ENCODE data around the gene RXRA.
A peak's percentile ranks its signal among the peaks of the same experiment; 100 is the strongest.

The RXRA gene

GRCh38 chr9:134384811-134385479, 58.7 kb downstream of the RXRA start:
- DNase-seq: no peak

GRCh38 chr9:134385915-134386314, 59.7 kb downstream of the RXRA start:
- no peak for DNase-seq

- no peak for DNase-seq
These were observed 60.9 kb downstream of the RXRA start for GRCh38 chr9:134386951-134387831.

- no peak for DNase-seq
These were observed 62.1 kb downstream of the RXRA start for GRCh38 chr9:134388289-134388808.

GRCh38 chr9:134388976-134389375, 62.7 kb downstream of the RXRA start:
- DNase-seq: no peak

- no peak for DNase-seq
These were observed 63.4 kb downstream of the RXRA start for GRCh38 chr9:134389642-134390041.

GRCh38 chr9:134390537-134390936, 64.3 kb downstream of the RXRA start:
- DNase-seq: peak; percentile 60

- DNase-seq: no peak
These were observed 64.7 kb downstream of the RXRA start for GRCh38 chr9:134390947-134391318.

GRCh38 chr9:134391319-134392231, 65.3 kb downstream of the RXRA start:
- DNase-seq: peak; percentile 67

GRCh38 chr9:134392900-134393299, 66.6 kb downstream of the RXRA start:
- DNase-seq: no peak

GRCh38 chr9:134393582-134394280, 67.5 kb downstream of the RXRA start:
- DNase-seq: no peak

- DNase-seq: no peak
These were observed 68.8 kb downstream of the RXRA start for GRCh38 chr9:134395002-134395517.

- no peak for DNase-seq
These were observed 69.5 kb downstream of the RXRA start for GRCh38 chr9:134395737-134396257.

- no peak for DNase-seq
These were observed 70.0 kb downstream of the RXRA start for GRCh38 chr9:134396258-134396742.

- DNase-seq: no peak
These were observed 70.6 kb downstream of the RXRA start for GRCh38 chr9:134396825-134397224.

GRCh38 chr9:134398756-134399155, 72.5 kb downstream of the RXRA start:
- DNase-seq: no peak

GRCh38 chr9:134399435-134400056, 73.3 kb downstream of the RXRA start:
- no peak for DNase-seq

- DNase-seq: no peak
These were observed 74.0 kb downstream of the RXRA start for GRCh38 chr9:134400283-134400682.

GRCh38 chr9:134401391-134401790, 75.1 kb downstream of the RXRA start:
- DNase-seq: no peak

GRCh38 chr9:134402182-134402581, 75.9 kb downstream of the RXRA start:
- DNase-seq: no peak

GRCh38 chr9:134403292-134403681, 77.0 kb downstream of the RXRA start:
- DNase-seq: no peak

Measured in activated gamma-delta T cell (primary cell).